ENCODE measurements around the gene HDAC4.

HDAC4 gene

DNA sequence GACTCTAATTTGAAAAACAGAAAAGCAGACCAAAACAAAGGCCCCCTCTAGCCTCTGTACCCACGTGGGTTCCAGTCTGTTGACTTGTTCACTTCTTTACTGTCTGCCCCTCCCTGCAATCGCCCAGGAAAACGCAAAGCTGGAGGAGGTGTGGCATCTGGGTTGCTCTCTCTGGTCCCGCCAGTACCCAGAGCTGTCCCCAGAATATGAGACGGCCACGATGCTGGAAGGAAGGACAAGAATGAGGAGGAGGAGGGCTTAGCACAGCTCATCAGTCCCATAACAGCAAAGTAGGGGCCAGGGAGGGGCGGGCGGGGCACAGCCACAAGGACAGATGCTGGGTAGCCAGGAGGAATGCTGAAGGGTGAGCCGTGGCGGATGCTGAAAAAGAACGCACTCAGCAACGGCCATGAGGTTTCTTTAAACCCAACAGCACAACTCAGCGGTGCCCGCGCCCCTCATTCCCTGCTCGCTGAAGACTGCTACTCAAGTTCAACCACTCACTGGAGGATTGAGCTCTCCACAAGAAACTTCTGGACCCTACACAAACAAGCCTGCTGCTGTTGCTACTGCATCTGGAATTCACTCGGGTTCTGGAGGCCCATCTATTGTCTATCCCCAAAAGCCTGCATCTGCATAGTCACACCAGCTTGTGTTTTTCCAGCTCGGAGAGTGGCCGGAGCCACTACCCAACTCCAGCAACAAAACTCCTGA is 187.7 kb downstream of the HDAC4 start:
- TF ChIP-seq, protein P1, sequence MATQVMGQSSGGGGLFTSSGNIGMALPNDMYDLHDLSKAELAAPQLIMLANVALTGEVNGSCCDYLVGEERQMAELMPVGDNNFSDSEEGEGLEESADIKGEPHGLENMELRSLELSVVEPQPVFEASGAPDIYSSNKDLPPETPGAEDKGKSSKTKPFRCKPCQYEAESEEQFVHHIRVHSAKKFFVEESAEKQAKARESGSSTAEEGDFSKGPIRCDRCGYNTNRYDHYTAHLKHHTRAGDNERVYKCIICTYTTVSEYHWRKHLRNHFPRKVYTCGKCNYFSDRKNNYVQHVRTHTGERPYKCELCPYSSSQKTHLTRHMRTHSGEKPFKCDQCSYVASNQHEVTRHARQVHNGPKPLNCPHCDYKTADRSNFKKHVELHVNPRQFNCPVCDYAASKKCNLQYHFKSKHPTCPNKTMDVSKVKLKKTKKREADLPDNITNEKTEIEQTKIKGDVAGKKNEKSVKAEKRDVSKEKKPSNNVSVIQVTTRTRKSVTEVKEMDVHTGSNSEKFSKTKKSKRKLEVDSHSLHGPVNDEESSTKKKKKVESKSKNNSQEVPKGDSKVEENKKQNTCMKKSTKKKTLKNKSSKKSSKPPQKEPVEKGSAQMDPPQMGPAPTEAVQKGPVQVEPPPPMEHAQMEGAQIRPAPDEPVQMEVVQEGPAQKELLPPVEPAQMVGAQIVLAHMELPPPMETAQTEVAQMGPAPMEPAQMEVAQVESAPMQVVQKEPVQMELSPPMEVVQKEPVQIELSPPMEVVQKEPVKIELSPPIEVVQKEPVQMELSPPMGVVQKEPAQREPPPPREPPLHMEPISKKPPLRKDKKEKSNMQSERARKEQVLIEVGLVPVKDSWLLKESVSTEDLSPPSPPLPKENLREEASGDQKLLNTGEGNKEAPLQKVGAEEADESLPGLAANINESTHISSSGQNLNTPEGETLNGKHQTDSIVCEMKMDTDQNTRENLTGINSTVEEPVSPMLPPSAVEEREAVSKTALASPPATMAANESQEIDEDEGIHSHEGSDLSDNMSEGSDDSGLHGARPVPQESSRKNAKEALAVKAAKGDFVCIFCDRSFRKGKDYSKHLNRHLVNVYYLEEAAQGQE (IDR thresholded peaks at IDR 0.05; ENCODE audit: low read depth) = no peak
- TF ChIP-seq YY1 (IDR thresholded peaks at IDR 0.05; ENCODE audit: low read depth) (no peak), RAD21 (IDR thresholded peaks at IDR 0.05; ENCODE audit: low read depth) (no peak)

DNA sequence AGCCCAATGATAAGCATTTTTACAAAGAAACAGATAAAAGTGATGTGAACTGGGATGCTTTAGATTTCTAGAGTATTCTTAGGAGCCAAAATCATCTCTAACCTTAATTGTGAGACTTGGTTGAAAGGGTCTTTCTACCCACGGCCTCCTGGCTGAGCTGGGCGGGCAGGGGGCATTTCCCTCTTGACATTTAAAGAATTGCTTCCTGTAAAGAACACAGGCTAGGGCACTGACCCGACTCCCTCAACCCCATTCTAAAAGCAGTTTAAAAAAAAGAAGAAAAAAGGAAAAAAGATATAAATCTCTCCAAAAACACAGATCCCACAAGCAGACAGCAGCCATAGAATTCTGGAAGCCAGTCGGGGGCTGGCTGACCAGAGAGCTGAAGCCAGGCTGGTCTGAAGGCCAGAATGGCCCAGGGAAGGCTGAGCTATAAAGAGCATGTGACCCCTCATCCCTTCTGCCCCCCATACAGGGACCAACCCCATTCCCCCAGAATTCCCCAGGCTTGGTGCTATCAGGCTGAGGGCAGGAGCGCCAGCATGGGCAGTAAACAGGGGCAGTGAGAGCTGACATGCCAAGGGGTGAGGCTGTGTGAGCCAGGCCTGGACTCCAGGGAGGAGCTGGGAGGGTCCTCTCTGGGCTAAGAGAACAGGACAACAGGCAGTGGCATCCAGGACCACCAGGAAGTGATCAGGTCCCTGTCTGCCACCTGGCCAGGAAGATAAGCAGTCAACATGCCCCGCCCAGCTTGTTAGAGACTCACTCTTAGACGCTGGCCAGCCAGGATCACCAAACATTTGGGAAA is 188.5 kb downstream of the HDAC4 start:
- TF ChIP-seq, protein P2, sequence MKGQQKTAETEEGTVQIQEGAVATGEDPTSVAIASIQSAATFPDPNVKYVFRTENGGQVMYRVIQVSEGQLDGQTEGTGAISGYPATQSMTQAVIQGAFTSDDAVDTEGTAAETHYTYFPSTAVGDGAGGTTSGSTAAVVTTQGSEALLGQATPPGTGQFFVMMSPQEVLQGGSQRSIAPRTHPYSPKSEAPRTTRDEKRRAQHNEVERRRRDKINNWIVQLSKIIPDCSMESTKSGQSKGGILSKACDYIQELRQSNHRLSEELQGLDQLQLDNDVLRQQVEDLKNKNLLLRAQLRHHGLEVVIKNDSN (IDR thresholded peaks at IDR 0.05) = no peak
- TF ChIP-seq TEAD4 (IDR thresholded peaks at IDR 0.05) (no peak), TCF12 (IDR thresholded peaks at IDR 0.05; ENCODE audit: low read depth) (no peak), EGR1 (IDR thresholded peaks at IDR 0.05) (no peak), ZBTB7A (IDR thresholded peaks at IDR 0.05; ENCODE audit: low read depth) (no peak), CREB1 (IDR thresholded peaks at IDR 0.05; ENCODE audit: low read depth) (no peak), NFIC (IDR thresholded peaks at IDR 0.05) (no peak), YY1 (IDR thresholded peaks at IDR 0.05; ENCODE audit: low read depth) (no peak), TAF1 (IDR thresholded peaks at IDR 0.05; ENCODE audit: low read depth) (no peak), EP300 (IDR thresholded peaks at IDR 0.05; ENCODE audit: borderline replicate concordance) (no peak), RAD21 (IDR thresholded peaks at IDR 0.05; ENCODE audit: low read depth) (no peak), MAX (IDR thresholded peaks at IDR 0.05) (no peak), CEBPB (IDR thresholded peaks at IDR 0.05) (no peak), FOXM1 (IDR thresholded peaks at IDR 0.05; ENCODE audit: borderline replicate concordance, low read depth) (no peak)
- TF ChIP-seq, protein P1 (IDR thresholded peaks at IDR 0.05; ENCODE audit: low read depth) = no peak

DNA sequence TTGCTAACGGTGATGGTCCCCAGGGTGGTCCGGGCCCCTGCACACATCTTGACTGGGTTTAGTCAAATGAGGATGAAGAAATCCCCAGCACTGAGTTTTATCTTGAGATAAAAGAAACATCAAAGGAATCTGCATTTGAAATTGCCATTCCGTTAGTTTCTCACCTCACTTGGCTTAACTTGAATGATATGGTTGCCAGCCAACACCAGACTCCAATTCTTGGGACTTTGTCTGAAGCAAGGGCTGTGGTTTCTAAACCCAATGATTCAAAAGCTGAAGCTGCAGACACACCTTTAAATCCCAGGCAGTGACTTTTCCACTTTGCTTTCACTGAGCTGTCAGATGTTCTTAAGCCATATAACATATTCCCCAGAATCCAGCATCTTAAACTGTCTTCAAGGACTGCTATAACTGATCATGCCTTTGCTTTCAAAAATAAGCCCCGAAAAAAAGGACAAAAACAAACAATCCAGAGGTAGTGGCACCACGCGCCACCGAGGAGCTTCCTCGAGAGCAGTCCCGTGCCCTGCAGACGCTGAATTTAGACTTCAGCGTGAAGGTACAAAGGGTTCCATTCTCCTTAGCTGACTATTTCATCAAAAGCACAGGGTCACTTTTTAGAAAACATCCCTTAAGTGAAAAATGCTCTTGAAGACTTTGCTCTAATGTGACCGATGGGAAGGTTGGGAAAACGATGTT is 189.3 kb downstream of the HDAC4 start:
- TF ChIP-seq RAD21 (IDR thresholded peaks at IDR 0.05; ENCODE audit: low read depth) = no peak

- TF ChIP-seq YY1 (IDR thresholded peaks at IDR 0.05; ENCODE audit: low read depth) (no peak), TCF12 (IDR thresholded peaks at IDR 0.05; ENCODE audit: low read depth) (no peak), EGR1 (IDR thresholded peaks at IDR 0.05) (no peak), RAD21 (IDR thresholded peaks at IDR 0.05; ENCODE audit: low read depth) (no peak), TEAD4 (IDR thresholded peaks at IDR 0.05) (no peak), TAF1 (IDR thresholded peaks at IDR 0.05; ENCODE audit: low read depth) (no peak)
- TF ChIP-seq, protein P2 (IDR thresholded peaks at IDR 0.05) = no peak
Observed at GRCh38 chr2:239209783-239210182, 191.0 kb downstream of the HDAC4 start.

GRCh38 chr2:239208465-239209180 is 192.2 kb downstream of the HDAC4 start:
- TF ChIP-seq EP300 (IDR thresholded peaks at IDR 0.05; ENCODE audit: borderline replicate concordance) (no peak), CEBPB (IDR thresholded peaks at IDR 0.05) (no peak), RAD21 (IDR thresholded peaks at IDR 0.05; ENCODE audit: low read depth) (no peak)

GRCh38 chr2:239206851-239207250 is 194.0 kb downstream of the HDAC4 start:
- TF ChIP-seq YY1 (IDR thresholded peaks at IDR 0.05; ENCODE audit: low read depth) (no peak), TEAD4 (IDR thresholded peaks at IDR 0.05) (no peak), FOXM1 (IDR thresholded peaks at IDR 0.05; ENCODE audit: borderline replicate concordance, low read depth) (no peak), TCF12 (IDR thresholded peaks at IDR 0.05; ENCODE audit: low read depth) (no peak), EGR1 (IDR thresholded peaks at IDR 0.05) (no peak)

Data from Ishikawa (cell line).